Measurements from ENCODE around the gene RCL1. TPM values are rescaled to one million over a fixed set of nuclear protein-coding genes. Genes with fewer than 3 reads are reported as not detected.
"Not testable (repeated sequence)": the region's sequence is repeated elsewhere in the genome, so short reads cannot be mapped to it uniquely, and the experiment has no call there.

Gene RCL1
- polyA plus RNA-seq, 1 donor = 17.4 TPM

DNA sequence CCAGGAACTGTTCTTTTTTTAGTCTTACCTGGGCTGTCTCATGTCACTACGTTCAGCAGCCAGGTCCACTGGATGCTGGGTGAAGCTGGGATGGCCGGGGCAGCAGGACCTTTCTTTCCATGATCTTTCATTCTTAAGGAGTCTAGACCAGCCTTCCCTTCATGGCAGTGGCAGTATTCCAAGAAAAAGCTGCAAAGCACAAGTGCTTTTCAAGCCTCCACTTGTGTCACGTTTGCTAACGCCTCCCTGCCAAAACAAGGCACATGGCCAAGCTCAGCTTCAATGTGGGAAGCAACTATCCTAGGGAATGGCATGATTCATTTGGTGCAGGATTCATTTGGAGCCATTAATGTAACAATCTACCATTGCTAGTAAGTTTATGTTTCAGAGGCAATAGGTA, 94.8 kb downstream of the RCL1 start:
- no peak for DNase-seq

DNA sequence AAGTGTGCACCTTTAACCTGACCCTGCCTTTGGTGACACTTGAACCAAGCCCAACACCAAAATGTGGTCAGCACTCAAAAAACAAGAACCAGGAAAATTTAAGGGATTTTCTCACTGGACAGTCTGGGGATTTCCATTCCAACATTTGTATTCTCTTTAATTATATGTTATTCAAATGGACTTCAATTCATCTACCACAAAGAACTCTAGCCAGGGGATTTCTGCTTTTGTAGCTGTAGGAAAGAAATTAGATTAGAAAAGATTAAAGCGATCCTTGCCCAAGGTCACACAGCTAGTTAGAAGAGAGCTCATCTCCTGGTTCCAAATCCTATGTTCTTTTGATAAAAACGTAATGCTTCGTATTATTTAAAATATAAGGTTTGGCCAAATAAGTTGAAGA, 97.5 kb downstream of the RCL1 start:
- no peak for DNase-seq

DNA sequence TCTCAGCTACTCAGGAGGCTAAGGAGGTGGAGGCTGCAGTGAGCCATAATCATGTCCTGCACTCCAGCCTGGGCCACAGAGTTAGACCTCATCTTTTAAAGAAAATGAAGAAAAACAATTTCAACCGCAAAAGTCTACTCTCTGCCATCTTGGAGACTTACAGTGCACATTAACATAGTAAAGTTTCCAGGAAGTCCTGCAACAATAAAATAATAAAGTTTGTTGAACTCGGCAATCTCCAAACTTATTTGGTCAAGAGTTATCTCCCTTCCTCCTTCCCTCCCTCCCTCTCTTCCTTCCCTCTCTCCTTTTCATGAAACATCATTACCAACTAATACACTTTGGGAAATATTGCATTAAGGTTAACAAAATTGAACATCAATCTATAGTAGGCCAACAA, 98.2 kb downstream of the RCL1 start:
- DNase-seq = no peak

DNA sequence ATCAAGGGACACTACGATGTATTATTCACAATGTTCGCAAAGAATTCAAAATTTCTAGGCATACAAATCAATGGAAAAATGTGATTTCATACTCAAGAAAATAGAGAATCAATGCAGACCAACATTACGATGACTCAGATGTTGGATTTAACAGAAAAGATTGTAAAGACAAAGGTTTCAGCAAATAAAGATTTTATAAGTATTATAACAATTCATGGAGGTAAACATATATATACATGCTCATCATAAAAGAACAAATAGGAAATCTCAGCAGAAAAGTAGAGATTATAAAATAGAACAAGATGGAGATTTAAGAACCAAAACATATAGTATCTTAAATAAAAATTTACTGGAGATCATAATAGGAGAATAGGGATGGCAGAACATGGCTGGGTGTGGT, 98.9 kb downstream of the RCL1 start:
- no peak for DNase-seq

DNA sequence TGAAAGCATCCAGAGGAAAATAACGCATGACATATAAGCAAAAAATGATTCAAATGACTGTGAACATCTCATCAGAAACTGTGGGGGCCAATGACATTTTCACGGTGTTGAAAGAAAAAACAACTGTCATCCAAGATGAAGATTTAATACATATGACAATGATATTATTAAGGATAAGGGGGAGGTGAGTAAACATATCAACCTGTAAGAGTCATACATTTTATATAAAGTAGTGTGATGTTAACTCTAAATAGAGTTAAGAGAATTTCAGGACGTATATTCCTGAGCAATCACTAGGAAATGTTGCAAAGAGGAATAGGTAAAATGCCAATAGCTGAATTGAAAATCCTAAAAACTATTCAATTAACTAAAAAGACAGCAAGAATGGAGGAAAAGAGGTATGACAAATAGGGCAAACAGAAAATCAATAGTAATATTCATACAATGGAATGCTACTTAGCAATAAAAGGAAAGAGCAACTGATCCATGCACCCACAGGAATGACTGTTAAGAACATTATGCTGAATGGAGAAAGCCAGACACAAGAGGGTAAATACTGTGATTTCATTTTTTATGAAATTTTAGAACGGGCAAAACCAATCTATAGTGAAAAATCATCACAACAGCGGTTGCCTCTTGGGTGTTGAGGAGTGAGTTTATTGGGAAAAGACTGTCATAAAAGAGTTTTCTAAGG, 99.9 kb downstream of the RCL1 start:
- no peak for DNase-seq

DNA sequence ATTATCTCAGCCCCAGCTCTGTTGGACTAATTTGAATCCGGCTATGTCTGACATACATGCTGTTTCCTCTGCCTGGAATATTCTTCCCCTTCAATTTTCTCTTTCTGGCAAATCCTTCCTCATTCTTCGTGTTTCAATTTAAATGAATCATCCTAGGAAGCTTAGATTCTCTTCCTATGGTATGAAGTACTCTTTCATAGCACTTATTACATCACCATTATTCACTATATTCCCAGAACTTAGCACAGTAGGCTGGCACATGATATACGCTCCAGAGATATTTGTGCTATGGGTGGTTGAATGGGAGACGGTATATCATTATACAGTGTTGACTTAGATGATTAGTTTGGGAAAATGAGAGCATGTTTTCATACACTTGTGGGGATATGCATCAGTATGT, 101.3 kb downstream of the RCL1 start:
- DNase-seq = no peak

DNA sequence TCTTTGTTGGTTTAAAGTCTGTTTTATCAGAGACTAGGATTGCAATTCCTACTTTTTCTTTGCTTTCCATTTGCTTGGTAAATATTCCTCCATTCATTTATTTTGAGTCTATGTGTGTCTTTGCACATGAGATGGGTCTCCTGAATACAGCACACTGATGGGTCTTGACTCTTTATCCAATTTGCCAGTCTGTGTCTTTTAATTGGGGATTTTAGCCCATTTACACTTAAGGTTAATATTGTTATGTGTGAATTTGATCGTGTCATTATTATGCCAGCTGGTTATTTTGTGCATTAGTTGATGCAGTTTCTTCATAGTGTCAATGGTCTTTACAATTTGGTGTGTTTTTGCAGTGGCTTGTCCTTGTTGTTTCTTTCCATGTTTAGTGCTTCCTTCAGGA, 107.1 kb downstream of the RCL1 start:
- DNase-seq = not testable (repeated sequence)

DNA sequence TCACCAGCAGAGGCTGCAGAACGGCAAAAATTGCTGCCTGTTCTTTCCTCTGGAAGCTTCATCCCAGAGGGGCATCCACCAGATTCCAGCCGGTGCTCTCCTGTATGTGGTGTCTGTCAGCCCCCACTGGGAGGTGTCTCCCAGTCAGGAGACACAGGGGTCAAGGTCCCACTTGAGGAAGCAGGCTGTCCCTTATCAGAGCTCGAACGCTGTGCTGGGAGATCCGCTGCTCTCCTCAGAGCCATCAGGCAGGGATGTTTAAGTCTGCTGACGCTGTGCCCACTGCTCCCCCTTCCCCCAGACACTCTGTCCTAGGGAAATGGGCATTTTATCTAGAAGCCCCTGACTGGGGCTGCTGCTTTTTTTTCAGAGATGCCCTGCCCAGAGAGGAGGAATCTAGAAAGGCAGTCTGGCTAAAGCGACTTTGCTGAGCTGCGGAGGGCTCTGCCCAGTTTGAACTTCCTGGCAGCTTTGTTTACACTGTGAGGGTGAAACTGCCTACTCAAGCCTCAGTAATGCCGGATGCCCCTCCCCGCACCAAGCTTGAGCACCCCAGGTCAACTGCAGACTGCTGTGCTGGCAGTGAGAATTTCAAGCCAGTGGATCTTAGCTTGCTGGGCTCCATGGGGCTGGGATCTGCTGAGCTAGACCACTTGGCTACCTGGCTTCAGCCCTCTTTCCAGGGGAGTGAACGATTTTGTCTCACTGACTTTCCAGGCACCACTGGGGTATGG, 108.8 kb downstream of the RCL1 start:
- not testable (repeated sequence) for DNase-seq

DNA sequence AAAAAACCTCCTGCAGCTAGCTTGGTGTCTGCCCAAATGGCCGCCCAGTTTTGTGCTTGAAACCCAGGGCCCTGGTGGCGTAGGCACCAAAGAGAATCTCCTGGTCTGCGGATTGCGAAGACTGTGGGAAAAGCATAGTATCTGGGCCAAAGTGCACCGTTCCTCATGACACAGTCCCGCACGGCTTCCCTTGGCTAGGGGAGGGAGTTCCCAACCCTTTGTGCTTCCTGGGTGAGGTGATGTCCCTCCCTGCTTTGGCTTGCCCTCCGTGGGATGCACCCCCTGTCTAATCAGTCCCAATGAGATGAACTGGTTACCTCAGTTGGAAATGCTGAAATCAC, 109.4 kb downstream of the RCL1 start:
- DNase-seq = no peak

DNA sequence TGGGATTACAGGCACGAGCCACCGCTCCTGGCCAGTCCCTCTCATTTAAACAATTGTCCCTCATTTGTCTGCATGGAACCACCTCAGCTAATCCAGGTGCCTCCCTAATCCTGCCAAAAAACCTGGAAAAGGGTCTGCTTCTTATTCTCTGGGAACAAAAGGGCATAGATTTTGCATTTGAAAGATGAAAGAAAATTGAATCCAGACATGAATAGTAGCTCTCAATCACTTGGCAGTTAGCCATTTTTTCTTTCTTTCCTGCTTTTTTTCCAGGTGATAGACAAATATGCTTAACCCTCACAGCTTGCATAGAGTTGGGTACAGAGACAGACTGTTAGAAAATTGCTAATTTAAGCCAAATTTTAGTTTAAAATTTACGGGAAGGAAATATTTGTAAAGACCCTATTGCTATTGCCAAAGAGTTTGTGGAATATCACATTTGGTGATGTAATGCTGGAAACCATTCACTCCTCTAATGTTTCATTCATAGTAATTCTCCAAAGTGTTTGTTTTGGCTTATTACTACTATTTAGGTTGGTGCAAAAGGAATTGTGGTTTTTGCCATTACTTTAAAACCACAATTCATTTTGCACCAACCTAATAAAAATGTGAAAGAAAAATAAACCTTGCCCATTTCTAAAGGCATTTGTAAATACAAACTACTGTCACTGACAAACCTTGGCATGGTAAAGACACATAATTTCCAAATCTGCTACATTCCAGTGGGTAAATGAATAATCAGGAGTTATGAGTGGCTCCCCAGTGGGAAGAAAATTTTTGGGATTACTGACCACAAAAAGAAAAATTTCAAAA, 111.8 kb downstream of the RCL1 start:
- no peak for DNase-seq

DNA sequence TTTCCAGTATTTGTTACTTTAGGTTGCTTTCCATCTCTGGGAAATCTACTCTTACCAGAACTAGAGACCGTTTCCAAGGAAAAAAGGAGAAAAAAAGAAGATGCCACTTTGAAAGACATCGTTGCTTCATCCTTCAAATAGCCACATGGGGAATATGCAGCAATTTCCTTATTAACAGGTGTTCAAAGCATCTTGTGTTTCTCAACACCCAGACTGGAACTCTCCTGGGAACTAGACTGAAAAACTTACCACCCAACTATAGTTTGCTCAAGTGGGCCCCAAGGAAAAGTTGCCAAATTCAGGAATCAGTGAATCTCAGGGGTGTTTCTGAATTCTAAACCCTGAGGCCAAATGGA, 112.4 kb downstream of the RCL1 start:
- no peak for DNase-seq

Other genes starting within 250 kb of the RCL1 start
- 4.6 TPM for gene PLPP6, start 130.7 kb upstream of the RCL1 start, polyA plus RNA-seq (ENCODE audit: insufficient read length)
- 0.53 TPM for gene SPATA6L, start 126.5 kb upstream of the RCL1 start, polyA plus RNA-seq (ENCODE audit: insufficient read length)
- gene CDC37L1, start 113.4 kb upstream of the RCL1 start, polyA plus RNA-seq (ENCODE audit: insufficient read length) = 24.4 TPM
- gene AK3, start 51.7 kb upstream of the RCL1 start, polyA plus RNA-seq (ENCODE audit: insufficient read length) = 43.6 TPM
- gene JAK2, start 192.3 kb downstream of the RCL1 start, polyA plus RNA-seq (ENCODE audit: insufficient read length) = 12.3 TPM

Data from hindlimb muscle (tissue), 1 donor.